HG03064 (cell line): Measurements from ENCODE around the gene PABPC1L.

ENCODE experiments used
- ATAC-seq: cut with Tn5 transposase; IDR thresholded peaks from one replicate; pipeline ENCODE4 v1.9.1; 2021; ENCODE audit warnings: low read depth; ENCODE audit not compliant: unreplicated experiment

The PABPC1L gene

GRCh38 chr20:44941120-44941691, 31.3 kb downstream of the PABPC1L start:
- no peak for ATAC-seq

GRCh38 chr20:44942264-44942973, 32.6 kb downstream of the PABPC1L start:
- no peak for ATAC-seq

GRCh38 chr20:44943828-44944227, 34.0 kb downstream of the PABPC1L start:
- ATAC-seq, result no peak

- no peak for ATAC-seq
Observed at GRCh38 chr20:44945261-44945660, 35.4 kb downstream of the PABPC1L start.

- ATAC-seq, result no peak
Observed at GRCh38 chr20:44946271-44946852, 36.5 kb downstream of the PABPC1L start.

- no peak for ATAC-seq
Observed at GRCh38 chr20:44948107-44948506, 38.2 kb downstream of the PABPC1L start.

GRCh38 chr20:44948513-44948912, 38.7 kb downstream of the PABPC1L start:
- no peak for ATAC-seq

GRCh38 chr20:44950368-44950767, 40.5 kb downstream of the PABPC1L start:
- ATAC-seq, result no peak

- no peak for ATAC-seq
Observed at GRCh38 chr20:44952731-44953130, 42.9 kb downstream of the PABPC1L start.

- no peak for ATAC-seq
Observed at GRCh38 chr20:44954211-44954610, 44.4 kb downstream of the PABPC1L start.

- no peak for ATAC-seq
Observed at GRCh38 chr20:44955270-44955669, 45.4 kb downstream of the PABPC1L start.

- ATAC-seq, result no peak
Observed at GRCh38 chr20:44956410-44956809, 46.5 kb downstream of the PABPC1L start.

GRCh38 chr20:44958276-44958675, 48.4 kb downstream of the PABPC1L start:
- ATAC-seq, result no peak

GRCh38 chr20:44959082-44959637, 49.3 kb downstream of the PABPC1L start:
- no peak for ATAC-seq

GRCh38 chr20:44959638-44960102, 49.8 kb downstream of the PABPC1L start:
- no peak for ATAC-seq

GRCh38 chr20:44960103-44960852, 50.4 kb downstream of the PABPC1L start, which contains the start of gene TOMM34:
Gene TOMM34, minus strand, starts transcription at chr20:44960397. Its CDS starts 64 bp downstream, at chr20:44960333.
- ATAC-seq, result peak; percentile 75

GRCh38 chr20:44961011-44961869, 51.4 kb downstream of the PABPC1L start:
- ATAC-seq, result no peak

GRCh38 chr20:44961870-44962267, 52.0 kb downstream of the PABPC1L start:
- no peak for ATAC-seq

- no peak for ATAC-seq
Observed at GRCh38 chr20:44962483-44962882, 52.6 kb downstream of the PABPC1L start.
